ENCODE data around the gene UNC50.

DNA sequence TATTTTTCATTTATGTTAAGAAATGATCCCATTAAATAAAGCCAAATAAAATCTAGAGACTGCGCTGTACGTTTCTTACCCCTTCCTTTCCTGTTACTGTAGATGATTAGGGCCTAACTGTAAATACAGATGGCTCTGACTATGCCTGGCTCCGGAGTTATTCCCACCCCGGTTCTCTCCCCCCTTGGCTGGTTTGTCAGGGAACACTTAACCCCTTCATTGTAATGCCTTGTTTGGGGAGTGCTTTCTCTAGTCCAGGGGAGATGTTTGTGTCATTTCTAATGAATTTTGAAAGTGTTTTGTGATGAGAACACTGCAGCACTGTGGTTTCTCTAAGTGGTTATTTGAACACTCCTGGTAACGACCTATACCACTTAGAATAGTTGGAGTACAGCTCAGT is 8.8 kb downstream of the UNC50 start:
- TF ChIP-seq, protein P1, sequence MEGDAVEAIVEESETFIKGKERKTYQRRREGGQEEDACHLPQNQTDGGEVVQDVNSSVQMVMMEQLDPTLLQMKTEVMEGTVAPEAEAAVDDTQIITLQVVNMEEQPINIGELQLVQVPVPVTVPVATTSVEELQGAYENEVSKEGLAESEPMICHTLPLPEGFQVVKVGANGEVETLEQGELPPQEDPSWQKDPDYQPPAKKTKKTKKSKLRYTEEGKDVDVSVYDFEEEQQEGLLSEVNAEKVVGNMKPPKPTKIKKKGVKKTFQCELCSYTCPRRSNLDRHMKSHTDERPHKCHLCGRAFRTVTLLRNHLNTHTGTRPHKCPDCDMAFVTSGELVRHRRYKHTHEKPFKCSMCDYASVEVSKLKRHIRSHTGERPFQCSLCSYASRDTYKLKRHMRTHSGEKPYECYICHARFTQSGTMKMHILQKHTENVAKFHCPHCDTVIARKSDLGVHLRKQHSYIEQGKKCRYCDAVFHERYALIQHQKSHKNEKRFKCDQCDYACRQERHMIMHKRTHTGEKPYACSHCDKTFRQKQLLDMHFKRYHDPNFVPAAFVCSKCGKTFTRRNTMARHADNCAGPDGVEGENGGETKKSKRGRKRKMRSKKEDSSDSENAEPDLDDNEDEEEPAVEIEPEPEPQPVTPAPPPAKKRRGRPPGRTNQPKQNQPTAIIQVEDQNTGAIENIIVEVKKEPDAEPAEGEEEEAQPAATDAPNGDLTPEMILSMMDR (IDR thresholded peaks at IDR 0.05) = no peak
- TF ChIP-seq POLR2A (IDR thresholded peaks at IDR 0.05) = no peak

Measured in body of pancreas (tissue), 4 donors.